Measurements from ENCODE around the gene MTHFR.
A peak's percentile ranks its signal among the peaks of the same experiment; 100 is the strongest.

MTHFR gene

DNA sequence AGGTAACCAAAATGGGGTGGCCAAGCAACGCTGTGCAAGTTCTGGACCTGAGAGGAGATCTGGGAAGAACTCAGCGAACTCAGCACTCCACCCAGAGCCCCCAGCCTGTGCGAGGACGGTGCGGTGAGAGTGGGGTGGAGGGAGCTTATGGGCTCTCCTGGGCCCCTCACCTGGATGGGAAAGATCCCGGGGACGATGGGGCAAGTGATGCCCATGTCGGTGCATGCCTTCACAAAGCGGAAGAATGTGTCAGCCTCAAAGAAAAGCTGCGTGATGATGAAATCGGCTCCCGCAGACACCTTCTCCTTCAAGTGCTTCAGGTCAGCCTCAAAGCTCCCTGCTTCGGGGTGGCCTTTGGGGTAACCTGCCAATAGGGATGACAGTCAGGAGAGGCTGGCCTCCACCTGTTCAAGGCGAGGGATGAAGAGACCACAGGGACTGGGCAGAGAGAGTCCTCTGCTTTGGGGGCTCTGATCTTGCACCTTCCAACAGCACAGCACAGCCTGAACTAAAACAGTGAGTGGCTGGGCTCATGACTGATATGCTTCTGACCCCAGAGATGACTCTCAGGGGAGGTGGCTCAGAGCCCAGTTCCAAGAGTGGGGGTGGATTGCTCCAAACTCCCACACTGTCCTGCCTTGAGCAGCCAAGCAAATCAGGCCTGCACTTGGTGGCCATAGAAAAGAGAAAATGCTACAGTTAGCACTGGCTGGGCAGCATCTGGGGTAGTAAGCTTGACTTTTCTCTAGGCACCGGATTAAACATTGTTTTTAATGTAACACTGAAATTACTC lies 9.5 kb downstream of the MTHFR start:
- DNase-seq = peak; percentile 56 to 61 (median 60)

DNA sequence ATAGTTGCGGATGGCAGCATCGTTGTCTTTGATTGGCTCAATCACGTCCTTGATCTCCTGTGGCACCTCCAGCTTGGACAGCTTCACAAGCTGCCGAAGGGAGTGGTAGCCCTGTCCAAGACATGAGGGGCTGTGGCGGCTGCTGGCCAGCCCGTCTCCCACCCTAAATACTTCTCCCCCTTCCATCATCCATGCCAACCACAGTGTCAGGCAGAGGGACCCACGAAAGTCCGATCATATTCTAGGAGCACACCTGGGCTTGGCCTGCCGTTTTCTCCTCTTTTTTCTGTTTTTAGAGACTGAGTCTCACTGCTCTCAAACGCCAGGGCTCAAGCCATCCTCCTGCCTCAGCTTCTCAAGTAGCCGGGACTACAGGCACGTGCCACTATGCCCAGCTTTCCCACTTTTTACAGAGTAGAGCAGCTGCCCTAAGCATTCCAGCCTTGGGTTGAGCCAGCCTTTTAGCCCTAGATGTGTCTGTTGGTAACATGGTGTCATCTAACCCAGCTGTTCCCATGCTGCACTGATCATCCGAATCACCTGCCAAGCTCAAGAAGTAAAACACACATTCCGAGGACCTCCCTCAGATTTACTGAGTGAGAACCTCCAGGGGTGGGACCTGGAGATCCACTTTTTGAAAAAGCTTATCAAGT lies 10.4 kb downstream of the MTHFR start:
- no peak for DNase-seq

DNA sequence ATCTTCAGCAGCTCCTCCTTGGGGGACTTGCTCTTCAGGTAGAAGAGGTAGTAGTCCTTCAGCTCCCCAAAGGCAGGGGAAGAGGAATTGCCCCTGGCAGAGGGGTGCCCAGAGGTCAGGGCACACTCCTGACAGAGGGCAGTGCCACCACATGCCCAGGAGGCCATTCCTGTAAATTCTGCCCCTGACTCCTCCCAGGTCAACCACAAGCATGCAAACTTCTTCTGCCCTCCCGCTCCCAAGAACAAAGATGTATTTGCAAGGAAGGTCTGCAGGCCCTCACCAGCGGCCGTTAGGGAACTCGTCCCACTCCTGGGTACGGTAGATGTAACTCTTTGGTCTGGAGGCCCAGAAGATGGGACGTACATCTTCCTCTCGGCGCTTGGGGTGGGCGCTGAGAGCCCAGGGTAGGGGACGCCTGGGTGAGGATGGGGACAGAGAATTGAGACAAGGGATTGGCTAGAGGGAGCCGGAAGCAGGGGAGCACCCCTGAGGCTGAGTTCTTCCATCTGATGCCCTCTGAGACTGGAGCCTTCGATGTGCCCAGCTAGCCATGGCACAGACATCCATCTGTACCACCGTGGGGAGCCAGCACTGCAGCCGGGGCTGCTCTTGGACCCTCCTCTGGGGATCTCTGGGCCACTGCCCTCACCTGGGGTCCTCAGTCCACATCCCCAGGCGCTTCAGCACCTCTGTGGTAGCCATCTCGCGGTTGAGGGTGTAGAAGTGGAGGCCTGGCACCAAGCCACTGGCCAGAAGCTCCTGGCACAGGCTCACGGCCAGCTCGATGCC lies 11.1 kb downstream of the MTHFR start:
- DNase-seq = no peak

DNA sequence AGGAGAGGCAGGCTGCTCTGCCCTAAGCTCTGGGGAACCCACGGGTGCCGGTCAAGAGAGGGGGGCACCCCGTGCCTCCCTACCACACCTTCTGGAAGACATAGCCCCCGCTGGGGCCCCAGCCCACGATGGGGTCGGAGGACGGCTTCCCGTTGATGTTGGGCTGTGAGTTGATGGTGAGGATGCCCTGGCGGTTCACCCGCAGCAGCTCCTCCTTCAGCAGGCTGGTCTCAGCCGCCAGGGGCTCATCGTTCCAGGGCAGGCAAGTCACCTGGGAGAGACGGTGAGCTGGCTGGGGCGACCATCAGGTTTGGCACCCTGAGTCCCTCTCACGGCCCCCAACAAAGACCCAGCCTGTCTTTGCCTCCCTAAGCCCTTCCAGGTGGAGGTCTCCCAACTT lies 11.9 kb downstream of the MTHFR start:
- no peak for DNase-seq

DNA sequence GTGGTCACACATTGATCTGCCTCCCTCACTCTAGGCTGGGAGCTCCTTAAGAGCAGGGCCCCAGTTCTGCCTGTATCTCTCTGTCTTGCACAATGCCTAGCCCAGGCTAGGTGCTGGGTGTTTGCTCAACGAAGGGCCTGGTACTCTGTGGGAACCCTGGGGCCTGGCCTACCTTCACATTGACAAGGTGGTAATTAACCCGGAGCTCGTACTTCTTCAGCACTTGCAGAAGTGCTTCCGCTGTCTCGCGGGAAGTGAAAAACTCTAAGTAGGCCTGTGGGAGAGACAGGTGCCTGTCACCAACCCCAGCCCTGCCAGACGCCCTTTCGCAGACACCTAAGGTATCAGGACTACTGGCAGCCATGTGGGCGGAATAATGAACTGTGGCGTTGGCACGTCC lies 13.7 kb downstream of the MTHFR start:
- DNase-seq = no peak

DNA sequence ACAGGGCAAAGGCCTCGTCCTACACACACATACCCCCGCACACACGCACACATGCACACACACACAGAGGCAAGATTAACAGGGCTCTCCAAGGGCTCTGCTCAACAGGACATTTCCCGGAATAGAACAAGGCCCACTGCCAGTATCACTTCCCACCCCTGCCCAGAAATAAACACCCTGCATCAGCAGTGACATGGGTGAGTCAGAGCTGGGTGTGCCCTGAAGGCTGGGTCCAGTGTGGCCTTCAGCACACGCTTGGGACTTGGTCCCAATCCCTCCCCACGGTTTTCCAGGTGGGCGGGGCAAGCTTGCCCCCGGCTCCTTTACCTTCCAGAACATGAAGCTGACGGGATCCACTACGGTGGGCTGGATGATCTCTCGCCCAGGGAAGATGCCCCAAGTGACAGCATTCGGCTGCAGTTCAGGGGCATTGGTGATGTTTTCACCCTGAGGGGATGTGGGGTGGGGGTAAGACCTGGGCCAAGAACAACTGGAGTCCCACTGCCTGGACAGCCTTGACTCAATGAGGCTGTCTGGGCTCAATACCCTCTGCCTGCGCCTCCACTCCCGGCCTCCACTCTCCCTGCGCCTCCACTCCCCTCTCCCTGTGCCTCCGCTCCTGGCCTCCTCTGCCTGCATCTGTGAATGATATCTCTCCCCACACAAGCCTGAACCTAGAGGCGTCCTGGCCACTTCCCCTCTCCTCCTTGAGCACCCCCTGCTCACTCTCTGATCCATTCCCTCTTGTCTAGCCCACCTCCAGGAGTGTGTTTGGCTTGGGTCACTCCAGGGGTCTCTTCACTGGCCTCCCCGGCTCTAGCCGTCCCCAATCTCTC lies 14.7 kb downstream of the MTHFR start:
- peak; percentile 90 to 97 (median 91) for DNase-seq

DNA sequence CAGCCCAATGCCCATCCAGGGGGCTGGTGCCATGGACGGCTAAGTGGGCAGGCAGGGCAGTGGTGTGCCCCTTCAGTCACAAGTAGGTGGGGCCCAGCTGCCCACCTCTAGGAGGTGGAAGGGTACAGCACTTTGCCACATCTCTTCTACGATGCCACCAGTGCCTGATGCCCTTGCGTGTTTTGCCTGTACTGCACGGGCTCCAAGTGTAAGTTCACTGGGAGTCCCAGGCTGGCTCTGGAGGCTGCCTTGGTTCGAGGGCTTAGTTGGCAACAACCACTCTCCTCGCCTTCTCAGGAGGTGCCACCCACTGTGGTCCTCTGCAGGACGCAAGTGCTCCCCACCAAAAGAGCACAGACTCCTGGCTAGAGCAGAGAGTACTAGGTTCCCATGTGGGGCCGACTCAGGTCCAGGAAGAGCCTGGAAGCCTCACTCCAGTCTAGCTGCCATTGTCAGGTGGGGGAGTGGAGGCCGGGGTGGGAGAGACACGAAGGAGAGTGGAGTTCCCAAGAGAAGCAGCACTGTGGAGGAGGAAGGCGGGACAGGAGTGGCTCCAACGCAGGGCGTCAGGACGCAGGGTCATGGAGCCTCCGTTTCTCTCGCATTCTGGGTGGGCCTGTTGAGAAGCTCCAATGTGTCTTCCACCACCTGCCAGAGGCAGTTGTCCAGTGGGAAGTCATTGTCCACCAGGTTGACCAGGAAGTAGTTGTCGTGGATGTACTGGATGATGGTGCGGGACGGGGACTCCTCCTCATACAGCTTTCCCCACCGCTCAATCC lies 15.5 kb downstream of the MTHFR start:
- no peak for DNase-seq

DNA sequence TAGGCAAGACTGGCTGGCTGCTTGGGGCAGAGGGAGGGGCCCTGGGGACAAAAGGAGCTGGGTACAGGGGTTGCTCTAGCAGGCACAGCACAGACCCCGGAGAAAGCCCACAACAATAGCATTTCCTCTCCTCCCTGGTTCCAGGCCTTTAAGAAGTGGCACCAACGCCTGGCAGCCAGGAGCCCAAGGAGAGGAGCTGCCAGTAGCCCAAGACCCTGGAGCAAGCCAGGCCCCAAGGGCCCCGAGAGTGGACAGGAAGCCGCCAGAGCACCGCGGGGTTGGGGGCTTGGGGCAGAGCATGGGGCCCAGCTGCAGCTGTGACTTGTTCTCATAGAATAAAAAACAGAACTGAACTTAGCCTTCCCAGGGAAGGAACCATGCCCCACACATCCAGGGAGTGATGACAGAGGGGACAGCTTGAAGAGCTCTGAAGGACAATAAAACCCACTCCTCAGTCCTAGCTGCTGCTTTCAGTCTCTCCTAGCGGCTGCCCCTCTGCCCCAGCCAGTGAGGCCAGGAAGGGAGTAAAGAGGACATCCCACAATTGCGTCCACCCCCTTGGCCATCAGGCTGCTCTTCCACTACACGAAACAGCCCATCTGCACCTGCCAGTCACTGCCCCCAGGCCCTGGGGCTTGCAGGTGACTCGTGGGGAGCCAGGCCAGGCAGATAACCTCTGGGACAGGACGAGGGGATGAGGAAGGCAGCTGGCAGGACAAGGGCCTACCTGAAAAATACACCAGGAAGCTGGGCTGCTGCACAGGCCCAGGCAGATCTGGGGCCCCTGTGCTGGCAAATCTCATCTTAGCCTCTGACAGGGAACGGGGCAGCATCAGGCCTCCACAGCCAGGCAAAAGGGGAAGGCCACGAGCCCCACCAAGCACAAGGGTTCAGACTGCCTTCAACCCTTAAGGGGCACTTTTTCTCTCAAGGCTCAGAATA lies 16.4 kb downstream of the MTHFR start:
- DNase-seq = no peak

DNA sequence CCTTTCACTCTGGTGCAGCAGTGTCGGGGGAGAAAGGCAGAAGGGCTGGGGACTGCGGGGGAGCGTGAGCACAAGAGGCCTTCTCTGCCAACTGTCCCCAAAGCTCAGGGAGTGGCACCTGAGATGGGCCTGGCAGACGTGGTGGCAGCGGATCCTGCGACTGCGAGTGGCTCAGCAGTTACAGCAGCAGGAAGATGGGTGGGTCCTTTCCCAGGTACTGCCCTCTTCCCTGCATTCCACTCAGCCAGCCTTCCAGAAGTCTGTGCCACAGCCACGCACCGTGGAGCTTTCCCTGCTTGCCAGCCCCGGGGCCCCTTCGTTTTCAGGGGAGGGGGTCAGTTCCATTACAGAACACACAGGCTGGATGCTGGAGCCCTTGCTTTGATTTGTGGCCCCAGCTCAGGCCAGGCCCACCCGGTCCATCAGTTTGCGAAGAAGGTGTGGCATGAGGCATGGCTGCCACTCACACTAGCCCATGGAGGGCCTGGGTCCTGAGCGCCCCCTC lies 17.2 kb downstream of the MTHFR start:
- DNase-seq = no peak

DNA sequence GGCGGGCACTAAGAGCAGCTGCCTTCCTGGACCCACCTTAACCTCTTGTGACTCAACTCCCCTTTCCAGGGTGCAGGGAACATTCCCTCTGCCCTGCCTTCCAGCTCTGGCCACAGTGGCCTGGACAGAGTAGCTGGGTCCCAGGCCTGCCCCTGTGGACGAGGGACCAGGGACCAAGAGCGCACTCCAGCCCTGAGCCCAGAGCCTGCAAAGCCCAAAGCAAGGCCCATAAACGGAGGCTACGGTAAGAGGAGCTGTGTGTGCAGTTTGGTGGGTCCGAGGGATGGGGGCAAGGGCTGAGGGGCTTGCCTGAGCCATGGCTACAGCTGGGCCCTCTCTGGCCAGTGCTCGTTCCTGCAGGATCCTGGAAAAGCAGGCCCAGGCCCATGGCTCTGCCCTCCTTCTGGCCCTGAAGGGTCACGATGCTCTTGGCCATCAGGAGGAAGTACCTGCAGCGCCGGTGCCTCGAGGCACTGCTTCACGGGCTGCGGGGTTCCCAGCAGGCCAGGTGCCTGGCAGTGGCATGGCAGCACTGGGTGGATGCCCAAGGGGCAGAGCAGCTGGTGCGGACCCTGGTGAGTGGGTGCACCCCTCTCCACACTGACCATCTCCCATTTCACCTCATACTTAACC lies 17.8 kb downstream of the MTHFR start:
- no peak for DNase-seq

DNA sequence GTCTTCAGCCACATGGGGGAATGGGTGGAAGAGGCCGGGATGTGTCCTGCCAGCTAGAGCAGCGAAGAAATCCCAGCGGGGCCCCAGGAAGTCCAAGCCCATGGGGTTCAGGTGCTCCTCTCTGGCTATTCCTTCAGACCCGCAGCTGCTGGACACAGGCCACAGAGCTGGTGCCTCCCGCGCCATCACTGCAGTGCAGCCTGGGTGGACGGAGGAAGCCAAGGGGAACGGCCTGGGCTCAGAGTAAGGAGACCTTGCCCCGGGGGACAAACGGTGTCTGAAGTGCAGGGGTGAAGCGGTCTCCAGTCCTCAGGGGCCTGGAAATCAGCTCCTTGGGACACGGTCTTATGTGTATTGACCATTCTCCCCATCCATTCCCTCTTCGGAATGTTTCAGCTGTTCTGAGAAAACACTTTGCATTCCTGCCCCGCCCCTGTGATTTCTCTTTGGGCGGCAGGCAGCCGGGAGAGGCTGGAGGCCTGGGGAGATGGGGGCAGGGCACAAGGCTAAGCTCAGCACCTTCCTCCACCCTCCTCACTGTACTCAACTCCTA lies 18.4 kb downstream of the MTHFR start:
- DNase-seq = no peak

DNA sequence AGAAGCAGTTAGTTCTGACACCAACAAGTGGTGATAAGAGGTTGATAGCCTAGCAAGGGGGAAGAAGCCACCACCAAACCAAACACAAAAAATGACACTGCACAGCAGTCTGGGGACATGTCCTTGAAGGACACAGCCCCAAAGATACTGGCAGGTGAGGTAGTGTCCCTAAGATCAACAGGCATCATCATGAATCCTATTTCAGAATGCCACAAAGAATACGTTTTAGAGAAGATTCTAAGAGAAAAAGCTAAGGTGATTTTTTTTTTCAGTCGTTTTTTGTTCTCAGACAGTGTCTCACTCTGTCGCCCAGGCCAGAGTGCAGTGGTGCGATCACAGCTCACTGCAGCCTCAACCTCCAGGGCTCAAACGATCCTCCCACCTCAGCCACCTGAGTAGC lies 19.6 kb downstream of the MTHFR start:
- DNase-seq = no peak

DNA sequence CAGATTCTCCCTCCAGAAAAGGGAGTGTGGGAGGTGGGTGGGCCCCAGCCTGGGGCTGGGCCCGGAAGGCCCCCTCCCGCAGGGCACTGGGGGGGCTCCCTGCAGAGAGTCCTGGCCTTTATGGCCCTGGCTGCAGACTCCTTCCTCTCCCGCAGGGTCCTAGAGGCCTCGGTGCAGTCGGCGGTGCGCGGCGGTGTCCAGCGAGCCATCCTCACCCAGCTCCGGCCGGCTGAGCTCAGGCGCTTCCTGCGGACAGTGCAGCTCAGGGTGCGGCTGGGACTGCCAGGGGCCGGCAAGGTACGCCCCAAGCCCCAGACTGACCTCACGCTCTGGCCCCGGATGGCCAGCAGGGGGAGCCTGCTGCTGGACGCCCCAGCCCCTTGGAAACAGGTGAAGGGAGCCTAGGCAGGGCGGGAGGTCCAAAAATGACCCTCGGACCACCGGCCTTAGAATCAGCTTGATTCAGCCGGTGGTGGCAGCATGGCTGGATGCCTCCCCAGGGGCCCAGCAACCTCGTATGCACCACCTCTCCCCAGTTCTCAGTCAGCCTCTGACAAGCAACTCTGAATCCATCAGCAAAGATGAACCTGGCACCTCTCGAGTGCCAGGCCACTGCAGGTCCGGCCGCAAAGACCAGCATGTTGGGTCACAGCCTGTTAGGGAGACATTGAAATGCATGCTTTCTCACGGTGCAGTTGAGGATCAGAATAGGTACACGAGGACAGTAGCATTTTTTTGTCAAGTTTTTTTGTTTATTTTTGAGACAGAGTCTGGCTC lies 20.6 kb downstream of the MTHFR start:
- peak; percentile 53 to 77 (median 61) for DNase-seq

DNA sequence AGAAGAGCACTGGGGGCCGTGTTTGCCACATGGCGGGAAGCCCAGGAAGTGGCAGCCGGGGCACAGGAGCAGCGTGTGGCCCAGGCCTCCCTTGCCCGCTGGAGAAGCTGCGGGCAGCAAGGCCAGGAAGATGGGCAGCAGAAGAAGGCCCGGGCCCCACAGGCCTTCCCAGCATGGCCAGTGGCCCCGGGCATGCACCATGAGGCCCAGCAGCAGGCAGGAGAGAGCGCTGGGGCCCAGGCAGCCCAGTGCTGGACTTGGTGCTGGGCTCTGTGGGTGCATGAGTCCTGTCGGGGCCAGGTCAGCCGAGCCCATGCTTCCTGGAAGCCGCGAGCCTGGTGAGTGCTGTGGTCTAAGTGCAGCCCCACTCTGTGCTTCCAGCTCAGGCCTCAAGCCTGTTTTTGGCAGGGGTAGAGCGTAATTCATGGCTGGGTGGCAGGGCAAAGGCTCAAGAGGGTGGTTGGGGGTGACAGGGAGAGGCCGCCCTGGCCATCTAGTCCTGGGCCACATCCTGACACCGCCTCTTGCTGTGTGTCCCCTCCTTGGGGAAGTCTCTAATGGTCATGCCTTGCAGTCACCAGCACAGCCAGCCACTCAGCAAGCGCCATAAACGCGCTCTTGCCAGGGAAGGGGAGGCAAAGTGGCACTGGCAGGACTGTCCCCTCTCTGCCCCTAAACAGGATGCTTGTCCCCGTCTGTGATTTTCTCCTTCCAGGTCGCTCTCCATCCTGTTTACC lies 21.3 kb downstream of the MTHFR start:
- no peak for DNase-seq

DNA sequence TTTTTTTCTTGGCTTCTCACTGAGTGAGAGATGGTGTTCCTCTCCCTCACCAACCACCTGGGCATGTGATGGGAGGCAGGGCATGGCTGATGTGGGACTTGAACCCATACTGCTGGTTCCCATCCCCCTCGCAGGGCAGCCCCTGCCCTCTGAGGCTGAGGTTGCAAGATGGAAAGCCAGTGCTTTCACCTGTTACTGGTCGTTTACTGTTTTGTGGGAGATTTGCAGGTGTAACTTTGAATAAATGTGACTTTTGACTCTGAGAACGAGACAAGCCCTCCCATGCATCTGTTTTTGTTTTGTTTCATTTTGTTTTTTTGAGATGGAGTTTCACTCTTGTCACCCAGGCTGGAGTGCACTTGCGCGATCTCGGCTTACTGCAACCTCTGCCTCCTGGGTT lies 22.2 kb downstream of the MTHFR start:
- DNase-seq = no peak

DNA sequence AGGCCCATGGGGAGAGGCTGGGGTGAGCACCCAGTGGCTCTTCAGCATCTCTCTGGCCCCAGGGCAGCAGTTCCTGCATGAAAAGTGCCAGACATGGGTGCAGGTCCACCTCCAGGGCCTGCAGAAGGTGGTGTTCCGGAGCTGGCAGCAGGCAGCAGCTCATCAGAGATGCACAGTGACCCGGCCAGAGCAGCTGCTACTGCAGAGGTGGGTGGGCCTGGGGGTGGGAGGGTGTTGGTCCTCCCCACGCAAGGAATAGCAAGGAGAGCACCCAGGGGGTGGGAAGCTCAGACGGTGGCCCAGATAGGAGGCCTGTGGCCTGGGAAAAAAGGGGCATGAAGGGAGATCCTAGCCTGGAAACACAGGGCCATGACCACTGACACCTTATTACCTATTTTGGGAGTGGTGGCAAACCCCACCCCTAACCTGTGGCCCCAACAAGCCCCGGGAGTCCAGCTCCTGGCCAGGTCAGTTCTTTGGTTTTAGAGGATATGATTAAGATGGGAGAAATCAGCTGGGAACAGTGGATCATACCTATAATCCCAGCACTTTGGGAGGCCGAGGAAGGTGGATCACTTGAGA lies 23.5 kb downstream of the MTHFR start:
- DNase-seq = no peak

DNA sequence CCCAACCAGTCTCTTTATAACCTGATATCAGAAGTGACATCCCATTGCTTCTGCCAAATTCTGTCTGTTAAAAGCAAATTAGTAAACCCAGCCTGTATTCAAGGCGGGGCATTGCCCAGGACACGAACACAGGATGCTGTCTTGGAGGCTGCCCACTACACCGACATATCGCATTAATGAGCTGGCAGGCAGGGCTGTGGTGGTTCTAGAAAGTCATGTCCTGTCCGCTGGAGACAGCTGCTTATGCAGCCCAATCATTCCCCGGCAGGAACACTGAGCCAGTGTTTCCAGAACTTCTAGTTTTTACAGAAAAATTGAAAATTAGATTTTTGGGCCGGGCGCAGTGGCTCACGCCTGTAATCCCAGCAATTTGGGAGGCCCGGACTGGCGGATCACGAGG lies 24.5 kb downstream of the MTHFR start:
- no peak for DNase-seq
